HuH-7 (cell line): ENCODE results near the gene EFCAB11.

ENCODE experiments used
- DNase-seq: peaks from one replicate; pipeline ENCODE4 v3.0.0; 2011; ENCODE audit warnings: low spot score

Gene EFCAB11

DNA sequence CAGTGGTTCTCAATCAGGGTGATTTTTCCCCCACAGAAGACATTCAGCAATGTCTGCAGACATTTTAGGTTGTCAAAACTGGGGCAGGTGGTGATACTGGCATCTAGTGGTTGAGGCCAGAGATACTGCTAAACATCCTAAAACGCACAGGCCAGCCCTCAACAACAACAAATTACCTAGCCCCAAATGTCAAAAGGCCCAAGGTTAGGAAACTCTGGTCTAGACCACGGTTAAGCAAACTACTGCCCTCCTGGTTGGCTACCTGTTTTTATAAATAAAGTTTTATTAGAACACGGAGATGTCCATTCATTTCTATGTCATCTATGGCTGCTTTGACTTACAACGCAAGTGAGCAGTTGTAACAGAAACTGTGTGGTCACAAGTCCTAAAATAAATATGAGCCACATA lies 186.7 kb downstream of the EFCAB11 start:
- DNase-seq = no peak

DNA sequence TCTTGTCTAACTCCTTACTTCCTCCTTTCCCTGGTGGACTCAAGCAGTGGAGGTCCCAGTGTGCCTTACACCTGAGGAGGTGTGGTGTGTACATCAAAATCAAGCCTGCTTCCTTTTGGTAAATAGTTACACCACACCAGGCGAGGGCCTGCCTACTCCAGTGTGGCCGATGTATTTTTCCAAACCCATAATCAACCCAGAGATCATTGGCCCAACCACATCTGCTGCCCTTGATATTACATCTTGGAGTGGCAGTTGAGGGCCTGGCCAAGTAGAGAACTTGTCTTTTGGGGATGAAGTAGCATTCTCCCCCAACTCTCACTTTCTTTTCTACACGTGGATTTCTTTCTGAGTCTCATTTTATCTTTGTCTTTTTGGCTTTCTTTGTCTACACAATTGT lies 187.4 kb downstream of the EFCAB11 start:
- DNase-seq = no peak

DNA sequence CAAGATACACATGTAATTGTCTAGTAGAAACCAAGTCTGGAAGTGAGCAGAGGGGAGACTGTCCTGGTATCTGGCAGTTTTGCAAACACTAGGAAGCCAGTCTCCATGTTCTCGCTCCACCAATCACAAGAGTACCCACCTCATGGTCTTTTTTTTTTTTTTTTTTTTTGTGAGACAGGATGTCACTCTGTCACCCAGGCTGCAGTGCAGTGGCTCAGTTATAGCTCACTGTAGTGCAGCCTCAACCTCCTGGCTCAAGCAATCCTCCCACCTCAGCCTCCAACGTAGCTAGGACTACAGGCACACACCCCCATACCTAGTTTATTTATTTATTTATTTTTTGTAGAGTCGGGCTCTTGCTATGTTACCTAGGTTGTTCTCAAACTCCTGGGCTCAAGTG lies 189.2 kb downstream of the EFCAB11 start:
- no peak for DNase-seq

DNA sequence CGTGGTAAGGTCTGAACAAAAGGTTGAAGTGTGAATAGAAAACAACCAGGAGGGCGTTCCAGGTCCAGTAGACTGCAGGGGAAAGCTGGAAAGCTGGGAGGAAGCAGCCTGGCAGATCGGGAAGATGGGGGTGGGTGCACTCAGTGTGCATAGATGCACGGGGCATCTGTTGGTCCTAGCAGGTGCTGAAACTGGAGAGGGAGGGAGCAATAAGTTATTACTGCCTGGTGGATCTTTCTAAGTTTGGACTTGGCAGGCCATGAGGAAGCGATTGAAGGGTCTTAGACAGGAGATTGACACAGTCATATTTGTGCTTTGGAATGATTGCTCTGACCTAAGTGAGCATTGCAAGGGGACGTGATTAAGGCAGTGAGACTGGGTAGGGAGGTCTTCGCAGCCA lies 194.4 kb downstream of the EFCAB11 start:
- DNase-seq = no peak

DNA sequence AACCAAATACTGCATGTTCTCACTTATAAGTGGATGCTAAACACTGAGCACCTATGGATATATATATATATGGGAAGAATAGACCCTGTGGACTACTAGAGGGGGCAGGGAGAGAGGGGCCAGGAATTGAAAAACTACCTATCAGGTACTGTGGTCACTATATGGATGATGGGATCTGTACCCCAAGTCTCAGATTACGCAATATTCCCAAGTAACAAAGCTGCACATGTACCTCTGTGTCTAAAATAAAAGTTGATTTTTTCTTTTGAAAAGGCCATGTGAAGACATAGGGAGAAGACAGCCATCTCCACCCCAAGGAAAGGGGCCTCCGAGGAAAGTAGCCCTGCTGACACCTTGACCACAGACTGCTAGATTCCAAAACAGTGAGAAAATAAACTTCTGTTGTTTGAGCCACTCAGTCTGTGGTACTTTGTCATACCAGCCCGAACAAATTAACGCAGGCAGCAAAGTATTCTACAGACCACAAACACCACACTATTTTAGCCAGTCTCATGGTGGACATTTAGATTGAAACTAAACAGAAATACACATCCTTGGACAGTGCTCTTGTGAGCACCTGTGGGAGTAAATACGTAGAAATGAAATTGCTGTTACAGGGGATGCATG lies 197.1 kb downstream of the EFCAB11 start:
- DNase-seq = no peak

DNA sequence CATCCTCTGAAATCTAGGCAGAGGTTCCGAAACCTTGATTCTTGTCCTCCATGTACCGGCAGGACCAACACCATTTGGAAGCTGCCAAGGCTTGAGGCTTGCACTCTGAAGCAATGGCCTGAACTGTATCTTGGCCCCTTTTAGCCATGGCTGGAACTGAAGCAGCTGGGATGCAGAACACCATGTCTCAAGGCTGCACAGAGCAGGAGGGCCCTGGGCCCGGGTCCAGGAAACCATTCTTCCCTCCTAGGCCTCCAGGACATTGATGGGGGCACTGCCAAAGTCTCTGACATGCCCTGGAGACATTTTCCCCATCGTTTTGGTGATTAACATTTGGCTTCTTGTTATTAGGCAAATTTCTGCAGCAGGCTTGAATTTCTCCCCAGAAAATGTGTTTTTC lies 198.7 kb downstream of the EFCAB11 start:
- no peak for DNase-seq

DNA sequence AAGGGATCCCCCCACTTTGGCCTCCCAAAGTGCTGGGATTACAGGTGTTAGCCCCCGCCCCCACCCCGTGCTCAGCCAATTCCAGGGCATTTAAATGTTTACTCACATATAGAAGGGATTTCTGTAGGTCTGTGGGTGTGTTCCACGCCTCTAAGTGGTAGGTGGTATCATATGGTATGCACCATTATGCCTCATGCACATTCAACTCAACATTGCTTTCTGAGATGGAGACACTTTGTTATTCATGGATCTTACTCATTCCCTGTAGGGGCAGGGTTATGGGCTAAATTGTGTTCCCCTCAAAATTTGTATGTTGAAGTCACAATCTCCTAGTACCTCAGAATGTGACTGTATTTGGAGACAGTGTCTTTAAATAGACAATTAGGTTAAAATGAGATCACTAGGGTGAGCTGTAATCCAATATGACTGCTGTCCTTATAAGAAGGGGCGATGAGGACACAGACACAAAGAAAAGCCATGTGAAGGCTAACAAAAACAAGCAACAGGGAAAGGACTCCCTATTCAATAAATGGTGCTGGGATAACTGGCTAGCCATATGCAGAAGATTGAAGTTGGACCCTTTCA lies 200.6 kb downstream of the EFCAB11 start:
- DNase-seq = no peak

DNA sequence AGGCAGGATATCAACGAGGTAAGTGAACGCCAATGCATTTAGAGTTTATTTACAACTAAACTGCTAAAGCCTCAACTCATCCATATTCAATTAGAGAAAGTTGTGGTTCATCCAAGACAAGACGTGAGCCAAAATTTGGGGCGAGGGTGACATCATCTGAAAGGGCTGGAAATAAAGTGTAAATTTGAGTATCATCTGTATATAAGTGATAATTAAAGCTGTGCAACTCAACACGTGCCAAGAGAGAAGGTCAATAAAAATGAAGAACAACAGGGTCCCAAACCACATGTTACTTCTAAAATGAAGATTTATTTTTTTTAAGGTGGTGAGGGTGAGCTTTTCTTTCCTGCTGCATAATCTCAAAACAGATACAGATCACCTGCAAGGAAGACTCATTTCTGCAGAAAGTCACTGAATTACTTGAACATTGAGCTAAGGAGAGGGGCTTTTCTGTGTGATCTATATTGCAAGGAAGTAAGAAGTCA lies 203.6 kb downstream of the EFCAB11 start:
- DNase-seq = no peak

DNA sequence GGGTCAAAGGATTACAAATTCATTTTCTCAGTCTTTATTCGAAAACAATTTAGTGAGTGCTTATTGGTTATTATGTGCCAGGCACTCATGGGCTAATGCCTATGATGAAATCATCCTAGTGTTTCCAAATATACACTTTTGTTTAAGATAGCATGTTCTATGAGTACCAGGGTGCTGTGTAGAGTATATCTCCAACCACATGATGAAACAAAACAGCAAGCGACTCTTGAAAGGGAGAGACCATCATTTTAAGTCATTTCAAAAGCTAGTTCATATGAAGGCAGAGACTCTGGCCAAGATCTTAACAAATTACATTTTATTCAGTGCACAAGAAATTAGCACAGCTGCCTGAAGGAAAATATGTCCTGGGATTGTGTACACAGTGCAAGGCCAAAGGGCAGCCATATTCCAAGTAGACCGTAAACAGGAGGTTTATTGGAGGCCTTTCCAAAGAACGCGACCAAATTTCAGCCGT lies 204.2 kb downstream of the EFCAB11 start:
- no peak for DNase-seq

DNA sequence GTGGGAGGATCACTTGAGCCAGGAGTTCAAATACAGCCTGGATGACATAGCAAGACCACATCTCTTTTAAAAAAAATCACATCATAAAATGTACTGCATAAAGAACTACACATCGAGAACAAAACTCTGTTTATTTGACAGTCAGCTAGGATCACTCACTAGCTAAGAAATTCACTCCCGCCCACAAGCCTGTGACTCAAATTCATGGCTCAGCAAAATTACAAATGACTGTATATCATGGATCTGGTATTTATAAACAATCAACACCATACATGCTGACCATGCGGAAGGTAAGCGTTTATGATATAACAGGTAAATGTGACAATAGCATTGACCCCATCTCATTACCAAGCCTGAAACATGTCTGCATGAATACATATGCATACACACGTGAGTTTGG lies 206.5 kb downstream of the EFCAB11 start:
- DNase-seq = no peak

DNA sequence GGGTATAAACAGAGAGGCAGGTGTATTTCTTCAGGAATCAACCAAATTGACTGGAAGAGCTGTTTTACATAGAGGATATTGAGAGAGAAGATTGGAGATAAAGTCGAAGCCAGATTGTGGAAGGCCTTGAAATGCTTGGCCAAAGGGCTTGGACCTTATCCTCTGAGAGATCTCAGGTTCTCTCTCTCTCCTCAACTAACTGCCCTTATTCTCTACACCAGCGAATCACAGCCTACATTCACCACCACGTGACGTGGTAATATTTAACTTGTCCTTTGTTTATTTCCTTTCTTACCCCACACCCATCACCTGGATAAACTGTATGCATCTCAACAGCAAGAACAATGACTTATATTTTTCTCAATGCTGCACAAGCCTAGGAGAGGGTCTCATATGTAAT lies 207.4 kb downstream of the EFCAB11 start:
- no peak for DNase-seq

DNA sequence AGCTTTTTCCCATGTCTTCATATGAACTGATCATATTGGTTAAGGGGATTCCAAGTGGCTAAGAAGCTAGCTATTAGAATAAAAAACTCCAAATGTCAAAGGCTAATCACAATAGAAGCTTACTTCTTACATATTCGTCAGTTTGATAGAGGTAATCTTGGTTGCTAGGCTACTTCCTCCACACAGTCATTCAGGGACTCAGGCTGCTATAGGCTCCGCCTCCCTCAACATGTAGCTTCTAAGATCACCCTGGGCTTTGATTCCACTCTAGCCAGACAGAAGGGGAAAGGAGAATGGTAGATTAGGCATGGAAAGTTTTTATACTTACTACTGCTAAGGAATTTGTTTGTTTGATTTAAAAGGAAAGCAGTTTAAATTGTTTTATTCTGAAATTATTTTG lies 207.9 kb downstream of the EFCAB11 start:
- no peak for DNase-seq

DNA sequence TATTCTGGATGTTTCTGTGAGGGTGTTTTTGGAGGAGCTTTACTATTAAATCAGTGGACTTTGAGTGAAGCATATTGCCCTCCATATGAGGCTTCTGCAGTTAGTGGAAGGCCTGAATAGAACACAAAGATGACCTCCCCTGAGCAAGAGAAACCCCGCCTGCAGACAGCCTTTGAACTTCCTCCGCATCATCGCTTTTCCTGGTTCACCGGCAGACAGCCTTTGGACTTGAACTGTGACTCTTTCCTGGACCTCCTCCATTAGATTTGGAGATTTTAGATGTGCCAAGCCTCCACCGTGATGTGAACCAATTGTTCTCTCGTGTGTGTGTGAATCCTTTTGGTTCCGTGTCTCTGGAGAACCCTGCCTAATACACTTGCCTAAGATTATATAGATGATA lies 208.4 kb downstream of the EFCAB11 start:
- DNase-seq = no peak
